HG02763 (cell line): ENCODE measurements around the gene MTG2.

Experiments
- ATAC-seq: cut with Tn5 transposase; IDR thresholded peaks from one replicate; pipeline ENCODE4 v1.9.1; 2021; ENCODE audit warnings: mild to moderate bottlenecking, moderate library complexity; ENCODE audit not compliant: unreplicated experiment

MTG2 gene

DNA sequence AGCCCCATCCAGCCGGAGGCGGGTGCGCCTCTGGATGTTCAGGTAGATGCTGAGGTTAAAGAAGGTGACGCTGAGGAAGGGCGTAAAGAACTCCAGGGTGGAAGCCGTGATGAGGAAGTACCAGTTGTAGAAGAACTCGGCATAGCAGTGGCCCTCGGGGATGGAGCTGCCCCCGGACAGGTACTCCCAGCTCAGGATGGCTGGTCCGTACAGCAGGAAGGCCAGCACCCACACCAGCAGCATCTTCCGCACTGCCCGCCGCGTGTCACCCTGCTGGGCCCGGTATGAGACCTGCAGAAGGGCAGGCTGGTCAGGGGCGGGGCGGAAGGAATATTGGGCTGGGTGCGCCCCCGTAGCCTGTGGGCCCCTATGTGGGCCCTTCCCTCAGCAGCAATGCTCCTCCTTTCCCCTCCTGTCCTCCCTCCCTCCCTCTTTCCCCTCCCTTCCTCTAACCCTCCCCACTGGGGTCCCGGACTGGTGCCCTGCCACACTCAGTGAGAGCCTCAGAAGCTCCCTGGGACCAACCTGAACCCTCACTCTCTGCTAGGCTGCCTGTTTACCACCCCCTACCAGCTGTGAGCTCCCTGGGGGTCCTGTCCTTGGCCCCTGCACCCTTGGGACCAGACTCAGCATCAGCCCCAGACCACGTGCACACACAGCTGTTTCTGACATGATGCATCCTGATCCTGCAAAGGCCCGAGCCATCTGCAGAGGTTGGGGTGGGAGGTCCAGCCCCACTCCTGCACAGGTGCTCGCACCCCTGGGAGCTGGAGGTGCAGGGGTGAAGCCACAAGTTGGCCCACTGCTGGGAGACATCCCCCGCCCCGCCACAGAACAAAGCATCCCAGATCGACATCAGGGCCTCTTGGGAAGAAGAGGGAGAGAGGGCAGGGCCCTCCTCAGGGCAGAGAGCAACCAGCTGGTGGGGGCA is 34.1 kb downstream of the MTG2 start:
- ATAC-seq = no peak

DNA sequence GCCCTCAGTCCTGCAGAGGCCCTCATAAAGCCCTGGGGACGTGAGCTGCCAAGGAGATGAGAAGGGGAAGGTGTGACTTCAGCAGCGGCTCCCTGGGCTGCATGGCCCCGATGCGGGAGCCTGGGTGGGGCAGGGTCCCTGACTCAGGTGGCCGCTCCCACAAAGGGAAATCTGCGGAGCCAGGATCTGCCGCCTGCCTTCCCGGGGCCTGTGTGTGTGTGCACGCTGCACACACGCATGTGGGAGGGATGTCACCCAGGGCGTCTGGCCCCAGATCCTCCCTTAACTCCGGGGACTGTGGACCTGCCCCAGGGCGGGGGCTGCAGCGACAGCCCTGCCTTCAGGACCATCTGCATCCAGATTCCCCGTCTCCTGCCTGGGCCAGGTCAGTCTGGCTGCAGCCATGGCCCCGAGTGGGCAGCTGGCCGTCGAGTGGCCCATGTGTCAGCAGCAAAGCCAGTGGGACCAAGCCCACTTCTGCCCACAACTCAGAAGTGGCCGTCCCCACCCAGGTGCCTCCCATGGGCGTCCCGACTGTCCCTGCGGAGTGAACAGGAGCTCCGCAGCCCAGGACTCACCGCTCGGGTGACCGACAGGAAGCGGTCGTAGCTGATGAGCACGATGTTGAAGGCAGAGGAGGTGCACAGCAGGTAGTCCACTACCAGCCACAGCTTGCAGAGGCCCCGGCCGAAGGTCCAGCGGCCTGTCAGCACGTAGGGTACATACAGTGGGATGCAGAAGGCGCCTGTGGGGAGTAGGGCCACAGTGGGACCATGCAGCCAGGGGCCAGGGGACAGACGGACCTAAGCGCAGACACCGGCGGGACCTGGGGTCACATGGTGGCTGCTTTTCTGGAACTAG is 35.3 kb downstream of the MTG2 start:
- ATAC-seq = no peak

DNA sequence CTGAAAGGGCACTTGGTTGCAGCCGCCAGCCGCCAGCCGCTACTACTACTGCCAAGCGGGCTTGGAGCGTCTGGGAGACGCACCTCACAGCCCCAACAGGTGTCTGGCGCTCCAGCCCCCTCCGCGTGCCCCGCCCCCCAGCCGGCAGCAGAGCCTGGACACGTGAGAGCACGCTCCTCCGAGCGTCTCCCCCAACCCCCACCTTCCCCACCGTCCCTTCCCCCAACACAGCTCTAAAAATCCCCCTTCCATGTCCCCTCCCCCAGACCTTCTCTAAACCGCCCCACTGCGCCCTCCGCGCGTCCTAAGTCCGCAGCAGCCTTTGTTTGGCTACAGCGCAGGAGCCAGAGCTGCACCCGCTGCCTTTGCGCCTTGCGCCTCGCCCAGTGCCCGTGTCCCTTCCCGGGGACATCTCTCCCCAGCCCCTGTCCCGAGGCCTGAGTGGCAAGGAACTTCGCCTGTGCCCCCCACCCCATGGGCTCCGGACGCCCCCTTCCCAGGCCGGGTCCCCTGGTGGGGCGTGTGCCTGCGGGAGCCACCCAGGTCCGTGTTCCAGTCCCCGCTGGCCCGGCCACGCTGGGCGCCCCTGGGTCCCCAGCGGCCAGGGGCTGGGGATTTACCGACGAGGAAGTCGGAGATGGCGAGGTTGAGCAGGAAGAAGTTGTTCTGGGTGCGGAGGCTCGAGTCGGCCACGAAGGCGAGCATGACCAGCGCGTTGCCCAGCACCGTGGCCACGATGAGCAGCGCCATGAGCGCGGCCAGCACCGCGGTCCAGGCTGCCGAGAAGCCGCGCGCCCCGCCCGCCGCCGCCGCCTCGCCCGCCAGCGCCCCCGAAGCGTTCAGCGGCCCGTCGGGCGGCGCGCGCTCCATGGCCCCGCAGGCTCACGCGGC is 36.5 kb downstream of the MTG2 start:
- ATAC-seq = no peak

DNA sequence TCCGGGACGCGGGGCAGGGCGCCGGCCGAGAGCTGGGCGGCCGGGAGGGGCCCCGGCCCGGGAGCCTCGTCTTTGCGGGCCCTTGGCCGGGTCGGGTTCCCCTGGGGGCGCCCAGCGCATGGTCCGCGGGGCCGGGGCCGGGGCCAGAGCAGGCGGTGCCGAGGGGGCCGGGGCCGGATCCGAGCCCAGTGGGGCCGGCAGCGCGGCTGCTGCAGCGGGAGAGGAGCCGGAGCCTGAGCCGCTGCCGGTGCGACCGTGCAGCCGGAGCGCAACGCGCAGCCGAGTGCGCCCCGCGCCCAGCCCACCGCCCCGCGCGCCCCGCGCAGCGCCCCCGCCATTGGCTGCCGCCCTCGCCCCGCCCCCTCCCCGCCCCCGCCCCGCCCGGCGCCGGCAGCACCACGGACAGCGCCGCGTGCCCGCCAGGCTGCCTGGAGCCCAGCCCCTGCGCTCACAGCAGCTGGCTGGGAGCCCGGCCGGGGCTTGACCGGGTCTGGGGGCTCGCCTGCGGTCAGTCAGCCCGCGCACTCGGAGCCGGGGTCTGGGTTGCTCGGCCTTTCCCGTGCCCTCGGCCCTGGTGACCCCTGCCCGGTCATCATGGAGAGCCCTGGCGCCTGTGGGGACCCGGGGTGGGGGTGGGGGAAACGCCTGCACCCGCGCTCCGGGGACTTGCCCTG is 37.3 kb downstream of the MTG2 start, which contains the start of gene HRH3:
Gene HRH3, minus strand, starts transcription at position 287 of the 674 bp plus-strand sequence. CDS start 308 bp downstream, outside the sequence.
- no peak for ATAC-seq

- no peak for ATAC-seq
These were observed 38.1 kb downstream of the MTG2 start for GRCh38 chr20:62220666-62221568.

- no peak for ATAC-seq
These were observed 39.5 kb downstream of the MTG2 start for GRCh38 chr20:62222266-62222850.

GRCh38 chr20:62222972-62223371 is 40.1 kb downstream of the MTG2 start:
- ATAC-seq = no peak

- ATAC-seq = no peak
These were observed 40.7 kb downstream of the MTG2 start for GRCh38 chr20:62223571-62223970.

- no peak for ATAC-seq
These were observed 41.5 kb downstream of the MTG2 start for GRCh38 chr20:62224113-62224855.

- ATAC-seq = no peak
These were observed 42.2 kb downstream of the MTG2 start for GRCh38 chr20:62225026-62225425.

DNA sequence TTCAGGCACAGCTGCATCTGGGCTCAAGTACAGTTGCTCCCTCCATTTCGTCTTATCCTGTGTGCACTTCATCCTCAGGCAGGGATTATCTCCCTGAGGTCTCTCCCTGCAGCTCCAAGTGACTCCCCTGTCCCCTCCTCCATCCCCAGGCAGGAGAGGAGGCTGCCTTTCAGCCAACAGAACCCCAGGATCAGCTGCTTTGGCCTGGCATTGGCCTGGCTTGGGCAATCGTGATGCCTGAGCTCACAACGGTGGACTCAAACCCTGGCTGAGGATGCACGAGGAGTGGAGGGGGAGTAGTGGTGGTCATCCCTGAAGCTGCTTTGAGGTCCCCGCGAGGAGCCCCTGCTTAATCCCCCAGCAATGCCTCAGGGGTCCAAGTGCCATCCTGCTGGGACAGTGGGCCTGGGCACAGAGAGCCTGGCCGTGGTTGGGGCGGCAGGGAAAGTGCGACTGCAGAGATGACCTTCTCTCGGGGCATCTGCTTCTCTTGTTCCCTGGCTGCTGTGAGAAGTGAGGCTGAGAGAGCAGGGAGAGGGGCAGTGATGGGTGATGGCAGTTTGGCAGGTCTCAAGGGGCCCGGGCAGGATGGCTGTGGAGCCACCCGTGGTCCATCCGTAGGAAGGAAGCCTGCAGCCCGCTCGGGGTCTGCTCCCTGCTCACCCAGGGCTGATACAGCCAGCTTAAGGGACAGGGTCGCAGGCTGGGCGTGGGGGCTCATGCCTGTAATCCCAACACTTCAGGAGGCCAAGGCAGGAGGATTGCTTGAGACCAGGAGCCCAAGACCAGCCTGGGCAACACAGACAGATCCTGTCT is 43.2 kb downstream of the MTG2 start:
- no peak for ATAC-seq

GRCh38 chr20:62226707-62227590 is 44.1 kb downstream of the MTG2 start:
- ATAC-seq = no peak

DNA sequence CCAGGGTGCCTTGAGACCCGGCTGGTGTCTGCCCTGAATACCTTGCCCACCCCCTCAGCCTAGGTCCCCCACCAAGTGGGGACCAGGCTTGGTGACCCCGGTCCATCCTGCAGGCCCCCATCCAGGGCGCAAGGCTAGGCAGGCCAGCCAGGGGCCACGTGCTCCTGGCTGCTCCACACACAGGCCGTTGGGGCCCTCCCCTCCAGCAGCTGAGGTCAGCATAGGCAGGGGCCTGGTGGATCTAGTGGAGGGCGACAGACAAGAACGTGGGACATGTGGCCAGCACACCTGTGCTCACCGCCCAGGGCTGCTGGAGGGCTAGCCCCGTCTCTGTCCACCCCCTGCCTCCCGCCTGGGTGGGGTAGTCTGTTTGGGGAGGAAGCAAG is 44.8 kb downstream of the MTG2 start:
- no peak for ATAC-seq

DNA sequence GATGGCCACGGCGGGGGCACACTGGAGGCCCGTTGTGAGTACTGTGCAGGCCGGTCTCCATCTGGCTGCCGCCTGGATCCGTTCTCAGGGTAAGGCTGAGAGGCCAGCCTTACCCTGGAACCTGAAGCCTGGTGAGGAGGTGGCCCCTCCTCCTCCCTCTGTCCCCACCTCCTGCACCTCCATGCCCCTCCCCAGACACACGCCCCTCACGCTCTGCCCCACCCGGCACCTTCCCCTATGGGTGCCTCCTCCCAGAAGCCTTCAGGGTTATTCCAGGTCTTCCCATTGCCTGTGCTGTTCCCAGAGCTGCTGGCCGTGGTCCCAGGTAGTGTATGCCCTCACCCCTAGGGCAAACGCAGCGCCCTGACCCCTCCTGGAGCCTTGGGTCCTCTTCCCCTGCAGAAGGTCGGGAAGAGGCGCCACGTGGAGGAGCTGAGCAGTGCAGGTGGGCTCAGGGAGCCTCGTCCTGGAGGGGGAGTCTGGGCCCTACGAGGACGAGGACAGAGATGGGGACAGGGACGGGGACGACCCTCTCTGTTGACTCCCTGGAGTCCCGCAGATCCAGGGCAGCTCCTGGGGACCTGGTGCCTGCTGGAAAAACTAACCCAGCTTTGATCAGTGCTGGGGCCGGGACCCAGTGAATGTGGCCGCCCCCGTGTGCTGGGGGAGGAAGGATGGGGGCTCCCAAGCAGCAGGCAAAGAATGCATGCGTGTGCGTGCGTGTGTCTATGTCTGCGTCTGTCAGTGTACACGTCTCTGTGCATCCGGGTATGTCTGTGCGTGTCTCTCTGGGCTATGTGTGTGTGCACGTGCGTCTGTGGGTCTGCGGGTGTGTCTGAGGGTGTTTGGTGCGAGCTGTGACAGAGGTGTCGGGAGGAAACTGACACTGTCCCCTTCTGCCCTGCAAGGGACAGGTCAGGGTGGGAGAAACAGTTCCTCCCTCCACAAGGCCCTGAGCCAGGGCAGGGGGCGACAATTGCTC is 45.4 kb downstream of the MTG2 start:
- ATAC-seq = no peak

GRCh38 chr20:62228982-62229545 is 46.2 kb downstream of the MTG2 start:
- no peak for ATAC-seq
